Stimulated activated CD4-positive, alpha-beta T cell treated with anti-CD3 and anti-CD28 coated beads, Interleukin-12 subunit alpha, Interleukin-12 subunit beta, amount 100 ng/mL, for 48 hours (primary cell): ENCODE measurements around the gene APPL1.

Source experiments
- DNase-seq, 3 donors: peaks; one replicate each; pipeline ENCODE4 v3.0.0-alpha.2; 2020; ENCODE audit warnings: low read depth in 2 of 3, low spot score in 1 of 3

Gene APPL1, protein sequence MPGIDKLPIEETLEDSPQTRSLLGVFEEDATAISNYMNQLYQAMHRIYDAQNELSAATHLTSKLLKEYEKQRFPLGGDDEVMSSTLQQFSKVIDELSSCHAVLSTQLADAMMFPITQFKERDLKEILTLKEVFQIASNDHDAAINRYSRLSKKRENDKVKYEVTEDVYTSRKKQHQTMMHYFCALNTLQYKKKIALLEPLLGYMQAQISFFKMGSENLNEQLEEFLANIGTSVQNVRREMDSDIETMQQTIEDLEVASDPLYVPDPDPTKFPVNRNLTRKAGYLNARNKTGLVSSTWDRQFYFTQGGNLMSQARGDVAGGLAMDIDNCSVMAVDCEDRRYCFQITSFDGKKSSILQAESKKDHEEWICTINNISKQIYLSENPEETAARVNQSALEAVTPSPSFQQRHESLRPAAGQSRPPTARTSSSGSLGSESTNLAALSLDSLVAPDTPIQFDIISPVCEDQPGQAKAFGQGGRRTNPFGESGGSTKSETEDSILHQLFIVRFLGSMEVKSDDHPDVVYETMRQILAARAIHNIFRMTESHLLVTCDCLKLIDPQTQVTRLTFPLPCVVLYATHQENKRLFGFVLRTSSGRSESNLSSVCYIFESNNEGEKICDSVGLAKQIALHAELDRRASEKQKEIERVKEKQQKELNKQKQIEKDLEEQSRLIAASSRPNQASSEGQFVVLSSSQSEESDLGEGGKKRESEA

DNA sequence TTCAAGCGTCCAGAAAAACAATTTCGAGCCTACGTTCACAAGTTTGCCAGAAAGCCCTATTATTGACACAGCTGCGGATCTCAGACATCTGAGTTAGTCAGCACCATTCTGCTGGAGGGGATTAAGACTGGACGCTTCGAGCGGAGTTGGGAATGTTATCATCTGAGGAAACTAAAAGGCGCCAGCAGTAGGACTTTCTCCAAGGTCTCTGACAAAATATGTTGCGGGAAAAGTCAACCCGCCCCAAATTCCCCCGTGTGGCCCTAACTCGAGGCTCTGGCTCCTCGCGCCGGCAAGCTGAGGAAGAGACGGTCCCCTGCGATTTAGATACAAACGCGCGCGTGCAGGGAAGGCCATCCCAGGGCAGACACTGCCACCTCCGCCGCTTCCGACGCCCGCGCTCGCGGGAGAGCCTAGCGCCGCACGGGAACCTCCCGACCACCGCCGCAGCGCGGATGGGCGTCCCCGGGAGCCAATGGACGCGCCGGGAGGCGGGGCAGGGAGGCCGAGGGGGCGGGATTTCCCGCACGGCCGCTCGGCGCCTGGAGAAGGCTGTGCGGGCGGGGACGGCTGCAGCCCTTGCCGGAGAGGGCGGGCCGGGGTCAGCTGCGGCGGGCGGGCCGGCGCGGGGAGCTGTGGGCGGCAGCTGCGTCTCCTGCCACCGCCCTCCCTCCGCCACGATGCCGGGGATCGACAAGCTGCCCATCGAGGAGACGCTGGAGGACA is at the start of gene APPL1:
Gene APPL1 (plus strand): TSS at position 526 of the 726 bp plus-strand sequence. CDS start 155 bp downstream, at position 681.
- peak; percentile 79 to 90 (median 80) for DNase-seq

DNA sequence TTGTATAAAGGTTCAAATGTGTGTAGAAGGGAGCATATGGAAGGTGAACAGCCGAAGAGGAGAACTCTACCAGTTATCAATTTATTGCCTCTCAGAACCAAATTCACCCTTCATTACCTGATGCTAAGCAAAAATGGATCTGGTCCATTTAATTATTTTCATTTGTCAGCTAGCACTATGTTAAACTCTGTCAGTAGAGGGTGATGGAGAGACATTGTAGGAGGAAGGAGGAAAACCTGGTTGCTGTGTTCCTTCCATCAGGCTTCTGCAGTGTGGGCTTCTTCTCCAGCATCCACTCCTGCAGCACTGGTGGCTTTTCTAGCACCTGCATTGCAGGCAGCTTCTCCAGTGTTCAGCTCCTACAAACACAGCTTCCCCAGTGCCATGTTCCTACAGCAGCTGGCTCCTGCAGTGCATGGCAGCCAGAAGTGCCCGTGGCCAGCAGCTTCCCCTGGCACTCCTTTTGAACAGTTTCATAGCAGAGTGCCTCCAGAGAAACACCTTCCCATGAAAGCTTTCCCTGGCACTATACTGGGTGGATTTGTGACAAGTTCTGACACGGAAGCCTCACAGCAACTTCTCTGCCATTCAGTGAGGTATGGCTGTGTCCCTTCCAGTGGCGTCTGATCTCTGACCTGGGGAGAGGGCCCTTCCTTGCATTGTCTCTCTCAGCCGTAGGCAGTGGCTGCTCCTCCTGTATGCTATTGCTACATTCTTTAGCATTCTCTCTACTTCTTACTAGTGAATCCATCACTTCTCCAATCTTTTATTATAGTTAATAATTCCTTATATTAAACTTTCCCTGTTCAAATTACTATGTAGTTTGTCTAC is 47.7 kb upstream of the APPL1 start:
- no peak for DNase-seq

DNA sequence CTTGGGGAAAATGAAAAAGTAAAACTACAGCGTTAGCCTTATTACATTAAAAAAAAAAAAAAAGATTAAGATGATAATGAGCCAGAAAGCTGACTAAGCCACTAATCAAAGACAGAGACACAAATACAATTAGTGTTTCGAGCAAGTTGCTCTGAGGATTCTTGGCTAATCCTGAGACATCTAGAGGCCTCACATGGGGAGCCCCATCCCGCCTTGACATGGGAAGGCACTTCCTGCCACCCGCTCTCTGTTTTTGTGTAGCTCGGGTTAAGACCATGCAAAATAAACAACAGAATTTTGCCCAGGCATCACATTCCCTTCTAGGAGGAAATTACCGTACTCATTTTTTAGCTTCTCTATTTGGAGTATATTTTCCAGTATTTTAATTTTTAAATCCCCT is 43.0 kb upstream of the APPL1 start:
- DNase-seq: no peak

DNA sequence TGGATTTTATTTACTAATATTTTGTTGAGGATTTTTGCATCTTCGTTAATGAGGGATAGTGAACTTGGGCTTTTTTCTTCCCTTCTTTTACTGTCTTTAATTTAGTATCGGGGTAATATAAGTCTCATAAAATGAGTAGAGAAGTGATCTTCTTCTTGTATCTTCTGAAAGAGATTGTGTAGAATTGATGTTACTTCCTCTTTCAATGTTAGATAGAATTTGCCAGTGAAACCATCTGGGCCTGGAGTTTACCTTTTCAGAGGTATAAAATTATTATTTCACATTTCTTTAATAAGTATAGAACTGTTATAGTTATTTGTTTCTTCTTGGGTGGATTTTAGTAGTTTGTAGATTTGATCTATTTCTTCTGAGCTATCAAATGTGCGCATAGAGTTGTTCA is 35.5 kb upstream of the APPL1 start:
- DNase-seq: no peak

DNA sequence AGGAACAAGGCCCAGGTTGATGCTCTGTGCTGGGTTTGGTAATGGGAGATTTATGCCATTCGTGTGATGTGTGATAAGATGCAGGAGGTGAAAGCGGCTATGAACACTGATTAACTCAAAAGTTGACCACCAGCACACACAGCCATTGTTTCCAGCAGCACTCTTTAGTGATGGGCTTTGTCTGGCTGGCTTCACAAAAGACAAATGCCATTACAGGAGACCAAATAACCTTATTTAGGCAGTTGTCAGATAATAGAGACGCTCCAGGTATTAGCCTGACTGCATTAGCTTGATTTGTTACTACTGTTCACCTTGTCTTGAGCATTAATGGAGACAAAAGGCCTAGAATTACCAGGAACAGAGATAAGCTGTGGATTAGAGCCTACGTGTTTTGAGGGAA is 32.9 kb upstream of the APPL1 start:
- no peak for DNase-seq

DNA sequence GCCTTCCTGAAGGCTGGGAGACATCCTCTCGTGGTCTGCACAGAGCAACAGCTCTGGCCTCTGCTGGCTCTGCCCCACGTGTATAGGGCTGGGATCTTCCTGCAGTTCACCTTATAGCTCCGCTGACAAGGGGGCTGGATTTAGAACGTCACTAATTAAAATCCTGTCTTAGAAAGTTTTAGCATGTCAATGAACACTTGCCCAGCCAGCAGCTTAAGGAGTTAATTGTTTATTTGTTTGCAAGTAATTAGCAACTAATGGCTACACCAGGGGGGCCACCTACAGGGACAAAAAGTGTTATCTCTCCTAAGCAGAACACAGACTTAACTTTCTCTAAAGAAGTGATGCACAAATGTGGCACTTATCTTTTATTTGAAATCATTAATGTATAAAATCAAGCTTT is 27.6 kb upstream of the APPL1 start, which contains the start of gene HESX1:
Gene HESX1 (minus strand): TSS at position 84 of the 403 bp plus-strand sequence. CDS start 60 bp downstream, at position 24.
- no peak for DNase-seq

DNA sequence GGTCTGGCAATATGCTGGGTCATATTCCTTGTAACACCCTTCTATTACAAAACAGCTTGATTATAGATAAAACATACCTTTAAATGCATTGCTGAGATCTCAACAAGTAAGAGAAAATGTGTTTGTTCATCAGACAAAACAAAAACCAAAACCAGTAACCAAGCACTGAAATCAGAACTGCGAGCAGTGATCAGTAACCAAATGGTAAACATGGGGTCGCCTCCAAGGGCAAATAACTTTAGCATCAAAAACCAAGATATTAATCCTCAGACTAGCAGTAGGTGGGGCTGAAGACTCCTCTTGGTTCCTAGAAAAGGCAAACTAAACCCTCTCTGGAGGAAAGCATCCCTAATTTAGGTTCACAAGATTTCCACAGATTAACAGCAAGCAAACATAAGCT is 21.1 kb upstream of the APPL1 start:
- DNase-seq: no peak

DNA sequence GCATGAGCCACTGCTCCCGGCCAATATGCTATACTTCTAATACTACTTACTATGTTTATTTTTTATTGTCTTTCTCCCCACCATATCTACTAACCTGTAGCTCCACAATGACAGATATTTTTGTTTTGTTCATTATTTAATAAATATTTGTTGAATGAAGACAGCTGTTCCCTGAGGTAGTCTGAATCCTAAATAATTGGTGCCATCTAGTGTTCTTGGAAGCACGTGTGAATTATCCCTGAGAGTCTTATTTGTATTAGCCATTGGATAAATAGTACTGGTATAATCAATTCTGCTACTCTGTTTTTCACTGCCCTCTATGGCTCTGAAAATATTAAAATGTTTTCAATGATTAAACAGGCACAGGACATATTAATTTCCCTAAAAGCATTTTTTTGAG is 5.6 kb upstream of the APPL1 start:
- DNase-seq: no peak

DNA sequence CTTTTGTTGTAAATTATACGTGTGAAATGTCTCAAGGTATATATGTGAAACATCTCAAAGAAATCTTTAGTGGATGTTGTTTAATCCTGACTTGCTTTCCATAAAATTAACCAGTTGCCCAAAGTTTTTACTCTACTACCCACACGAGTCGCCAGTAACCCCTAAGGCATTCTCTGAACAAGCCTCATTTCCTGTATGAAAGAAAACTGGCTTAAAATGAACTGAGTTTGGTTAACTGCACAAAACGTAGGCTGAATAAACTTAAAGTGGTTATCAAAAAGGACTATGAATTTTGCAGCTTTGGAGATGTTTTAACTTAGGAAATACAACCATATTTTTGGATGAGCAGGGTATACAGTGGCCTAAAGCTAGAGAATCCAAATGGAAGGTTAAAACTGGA is 2.7 kb upstream of the APPL1 start:
- no peak for DNase-seq

DNA sequence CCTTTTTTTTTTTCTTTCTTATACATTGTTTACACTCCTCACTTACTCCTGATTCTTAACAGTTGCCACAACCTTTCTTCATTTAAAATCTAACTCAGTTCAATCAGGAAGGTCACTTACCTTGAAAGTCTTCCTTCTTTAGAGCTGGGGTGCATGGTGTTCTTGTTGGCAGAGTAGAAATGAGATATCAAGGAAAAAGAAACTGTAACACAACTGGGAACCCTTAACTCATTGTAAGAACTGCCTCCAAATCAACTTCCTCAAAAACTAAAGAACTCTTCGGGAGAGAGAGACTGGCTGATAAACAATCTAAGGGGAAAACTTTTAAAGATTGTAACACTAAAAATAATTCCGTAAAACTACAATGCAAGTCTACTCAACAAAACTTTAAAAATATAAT is 1.4 kb upstream of the APPL1 start:
- no peak for DNase-seq

DNA sequence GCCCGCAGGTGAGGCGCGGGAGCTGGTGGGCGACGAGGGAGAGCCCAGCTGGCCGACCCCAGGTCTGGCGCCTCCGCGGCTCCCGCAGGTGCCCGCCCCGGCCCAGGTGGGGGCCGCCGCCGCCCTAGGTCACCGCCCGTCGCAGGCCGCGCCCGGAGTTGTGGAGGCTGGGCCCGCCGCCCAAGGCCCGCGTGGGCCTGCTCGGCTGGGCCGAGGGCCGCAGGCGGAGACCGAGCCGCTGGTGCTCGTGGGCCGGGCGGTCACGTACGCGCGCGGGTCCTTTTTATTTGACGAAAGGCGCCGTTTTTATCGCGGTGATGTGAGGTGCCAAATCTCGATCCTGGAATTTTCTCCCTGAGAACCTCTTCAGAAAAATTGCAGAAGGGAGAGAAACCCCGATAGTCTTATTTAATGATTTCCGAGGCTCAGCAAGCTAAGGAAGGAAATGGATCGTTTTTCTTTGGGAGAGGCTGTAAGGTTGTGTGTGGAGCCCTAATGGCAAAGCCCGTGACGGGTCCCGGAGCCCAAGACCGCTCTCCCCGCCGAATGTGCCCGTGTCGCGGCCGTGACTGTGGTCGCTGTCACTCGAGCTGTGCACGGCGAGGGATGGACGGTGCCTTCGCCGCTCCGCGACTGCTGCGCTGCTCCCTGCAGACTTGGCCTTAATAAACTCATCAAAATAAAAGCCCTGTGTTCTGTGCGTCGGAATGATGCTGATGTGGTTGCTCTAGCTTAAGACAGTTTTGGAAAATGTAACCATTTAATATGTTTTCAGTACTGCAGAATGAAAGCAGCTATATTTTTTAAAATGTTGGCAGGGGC is 612 bp downstream of the APPL1 start:
- DNase-seq: peak; percentile 8 to 24 (median 12)

DNA sequence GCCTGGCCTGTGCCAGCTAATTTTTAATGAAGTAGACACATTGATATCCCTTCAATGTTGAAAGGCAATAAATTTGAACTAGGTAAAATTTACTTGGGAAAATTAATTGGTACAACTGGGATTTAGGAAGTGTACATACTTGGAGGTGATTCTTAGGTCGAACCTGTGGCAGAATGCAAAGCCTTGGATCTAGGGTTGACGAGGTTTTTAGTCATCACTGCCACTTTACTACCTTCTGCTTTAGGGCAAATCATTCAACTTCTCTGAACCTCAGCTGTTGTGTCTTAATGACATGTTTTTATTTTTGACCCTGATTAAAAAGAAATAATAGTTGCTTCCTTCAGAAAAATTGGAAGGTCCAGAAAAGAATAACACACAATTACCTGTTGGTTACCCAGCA is 2.5 kb downstream of the APPL1 start:
- no peak for DNase-seq

DNA sequence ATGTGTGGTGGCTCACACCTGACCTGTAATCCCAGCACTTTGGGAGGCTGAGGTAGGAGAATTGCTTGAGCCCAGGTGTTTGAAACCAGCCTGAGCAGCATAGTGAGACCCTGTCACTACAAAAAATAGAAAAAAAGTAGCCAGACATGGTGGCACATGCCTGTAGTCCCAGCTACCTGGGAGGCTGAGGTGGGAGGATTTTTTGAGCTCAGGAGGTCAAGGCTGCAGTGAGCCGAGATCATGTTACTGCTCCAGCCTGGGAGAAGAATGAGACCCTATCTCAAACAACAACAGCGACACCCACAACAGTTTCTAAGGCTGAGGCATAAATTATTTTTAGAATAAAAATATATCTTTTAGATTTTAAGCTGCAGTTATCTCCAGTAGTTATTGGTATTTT is 6.3 kb downstream of the APPL1 start:
- DNase-seq: no peak

DNA sequence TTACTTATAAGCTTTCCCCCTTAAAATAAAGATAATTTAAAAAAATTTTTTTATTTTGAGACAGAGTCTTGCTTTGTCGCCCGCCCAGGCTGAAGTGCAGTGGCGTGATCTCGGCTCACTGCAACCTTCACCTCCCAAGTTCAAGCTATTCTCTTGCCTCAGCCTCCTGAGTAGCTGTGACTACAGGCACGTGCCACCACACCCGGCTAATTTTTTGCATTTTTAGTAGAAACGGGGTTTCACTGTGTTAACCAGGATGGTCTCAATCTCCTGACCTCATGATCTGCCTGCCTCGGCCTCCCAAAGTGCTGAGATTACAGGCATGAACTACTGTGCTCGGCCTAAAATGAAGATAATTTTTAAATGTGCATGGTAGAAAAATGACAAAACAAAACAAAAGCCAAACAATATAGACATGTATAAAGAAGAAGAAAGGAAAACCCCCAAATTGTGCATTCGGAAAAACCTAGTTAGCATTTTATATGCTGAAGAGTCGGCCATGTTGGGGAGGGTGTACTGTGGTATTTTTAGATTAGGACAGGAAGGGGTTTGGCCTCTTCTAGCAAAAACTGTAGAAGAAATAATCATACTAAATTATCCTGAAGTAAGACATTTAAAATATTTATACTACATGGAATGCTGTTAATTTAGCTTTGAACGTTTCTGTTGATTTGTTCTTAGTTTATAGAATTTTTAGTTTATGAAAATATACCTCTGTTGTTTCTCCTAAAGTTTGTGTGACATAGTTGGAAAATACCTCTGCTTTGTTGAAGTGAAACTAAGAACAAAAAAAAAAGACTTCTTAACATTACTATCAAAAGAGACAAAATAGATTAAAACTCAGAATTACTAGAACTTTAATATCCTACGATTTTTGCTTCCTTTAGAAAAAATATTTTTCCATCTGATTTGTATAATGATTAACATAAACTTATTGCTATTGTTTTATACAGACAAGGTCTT is 7.4 kb downstream of the APPL1 start:
- no peak for DNase-seq

DNA sequence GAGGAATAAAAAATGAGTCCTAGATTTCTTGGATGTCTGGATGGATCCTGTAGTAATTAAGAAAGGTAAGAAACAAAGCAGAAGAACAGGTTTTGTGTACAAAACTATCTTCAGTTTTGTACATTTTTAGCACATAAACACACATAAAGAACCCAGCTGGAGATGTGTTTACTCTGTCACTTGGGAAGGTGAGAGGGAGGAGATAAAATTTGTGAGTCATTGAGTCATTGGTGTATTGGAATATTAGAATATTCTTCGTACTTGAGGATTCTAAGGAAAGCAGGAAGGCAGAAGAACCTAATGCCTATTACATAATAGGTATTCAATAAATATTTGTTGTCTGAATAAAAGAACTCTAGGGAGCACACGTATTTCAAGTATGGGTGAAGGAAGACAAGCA is 17.4 kb downstream of the APPL1 start:
- no peak for DNase-seq

DNA sequence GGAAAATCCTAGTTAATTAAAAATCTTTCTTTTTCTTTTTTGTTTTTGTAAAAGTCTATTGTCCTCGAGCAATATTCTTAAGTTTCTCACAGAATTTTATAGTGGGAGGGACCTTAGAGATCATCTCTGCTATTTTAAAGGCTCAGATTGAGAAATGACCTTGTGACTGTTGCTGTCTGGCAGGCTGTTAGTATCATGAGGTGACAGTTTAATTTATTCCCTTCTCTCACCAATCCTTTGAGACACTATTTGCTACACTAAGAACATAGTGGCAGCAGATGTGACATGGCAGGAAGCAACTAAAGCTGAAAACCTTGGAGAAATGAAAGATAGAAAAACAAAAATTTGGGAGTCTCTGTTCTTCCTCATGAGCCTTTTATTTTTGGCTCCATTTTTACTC is 24.9 kb downstream of the APPL1 start:
- DNase-seq: no peak

DNA sequence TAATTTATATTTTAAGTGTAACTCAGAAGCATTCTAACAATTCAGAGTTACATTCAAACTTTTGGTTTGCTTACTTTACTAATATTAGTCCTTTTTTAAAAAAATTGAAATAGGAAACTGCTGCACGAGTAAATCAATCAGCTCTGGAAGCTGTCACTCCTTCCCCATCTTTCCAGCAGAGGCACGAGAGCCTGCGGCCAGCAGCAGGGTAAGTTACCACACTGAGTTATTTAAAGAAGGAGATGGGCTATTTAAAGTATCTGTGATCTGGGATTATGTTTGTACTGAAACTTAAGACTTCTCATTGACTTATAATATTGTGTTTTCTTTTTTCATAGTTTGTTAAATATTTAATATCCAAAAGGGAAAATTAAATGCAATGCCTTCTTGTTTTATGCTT is 29.3 kb downstream of the APPL1 start:
- no peak for DNase-seq

DNA sequence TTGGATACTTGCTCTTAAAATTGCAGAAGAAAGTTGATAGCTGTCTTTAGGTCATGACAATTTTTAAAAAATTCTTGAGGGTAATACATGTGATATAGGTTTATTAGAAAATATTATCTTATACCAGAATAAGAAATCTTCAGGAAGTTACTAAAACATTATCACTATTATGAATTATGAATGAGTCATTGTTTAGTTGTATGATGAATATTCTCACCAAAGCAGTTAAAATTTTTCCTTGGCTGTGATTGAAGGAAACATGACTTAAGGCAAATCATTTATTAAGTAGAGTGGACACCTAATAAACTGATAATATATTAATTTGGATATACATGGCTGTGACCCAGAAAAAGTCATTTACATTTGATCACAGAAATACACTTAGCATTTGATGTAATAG is 30.1 kb downstream of the APPL1 start:
- no peak for DNase-seq

DNA sequence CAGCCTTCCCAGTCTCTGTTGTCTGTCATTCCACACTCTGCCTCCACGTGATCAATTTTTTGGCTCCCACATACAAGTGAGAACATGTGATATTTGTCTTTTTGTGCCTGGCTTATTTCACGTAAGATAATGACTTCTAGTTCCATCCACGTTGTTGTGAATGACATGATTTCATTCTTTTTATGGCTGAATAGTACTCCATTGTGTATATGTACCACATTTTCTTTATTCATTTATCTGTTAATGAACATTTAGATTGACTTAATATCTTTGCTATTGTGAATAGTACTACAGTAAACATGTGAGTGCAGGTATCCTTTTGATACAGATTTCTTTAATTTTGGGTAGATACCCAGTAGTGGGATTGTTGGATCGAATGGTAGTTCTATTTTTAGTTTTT is 33.6 kb downstream of the APPL1 start:
- DNase-seq: no peak
